IMR-90 (cell line): ENCODE measurements around the gene CGA. TPM values are rescaled to one million over a fixed set of nuclear protein-coding genes. Genes with fewer than 3 reads are reported as not detected.

ENCODE experiments used
- ATAC-seq: fragments of 200-7000 bp; cut with Tn5 transposase; 2 replicates; pipeline ENCODE4 v1.9.1; 2020; ENCODE audit warnings: low read depth, mild to moderate bottlenecking, moderate library complexity
- BruUV-seq: library from RNA; stranded (reverse); fragments of 400-500 nt; replicated peaks from 2 replicates; lab custom pipeline; 2021; lab: Mats Ljungman, UMichigan
- CTCF ChIA-PET: fragments of 300-600 bp; formaldehyde crosslinking; extraction: SDS; loops from one replicate; lab custom pipeline; 2021; ENCODE audit warnings: antibody characterized with exemption; lab: Yijun Ruan, JAX
- POLR2A ChIA-PET: fragments of 300-600 bp; sonication (Branson Sonifier 250); formaldehyde crosslinking; loops from one replicate; lab custom pipeline; 2022; ENCODE audit warnings: antibody characterized with exemption; ENCODE audit not compliant: unreplicated experiment; lab: Charles Lee
- DNase-seq: peaks from one replicate; pipeline ENCODE4 v3.0.0; 2013
- H2AFZ ChIP-seq: replicated peaks from 2 replicates; pipeline ENCODE3; 2013; ENCODE audit warnings: low read length, mild to moderate bottlenecking; ENCODE audit not compliant: poor library complexity
- H2AK5ac ChIP-seq: 2 replicates; pipeline ENCODE4 v1.6.1; 2013; ENCODE audit warnings: low read depth, low read length, inconsistent platforms
- H2AK9ac ChIP-seq: replicated peaks from 2 replicates; pipeline ENCODE3; 2013; ENCODE audit warnings: mild to moderate bottlenecking, low read depth, low read length, moderate library complexity; ENCODE audit not compliant: poor library complexity
- H2BK120ac ChIP-seq: 2 replicates; pipeline ENCODE4 v1.6.1; 2013; ENCODE audit warnings: low read depth, low read length, inconsistent platforms
- H2BK15ac ChIP-seq: 3 replicates; pipeline ENCODE4 v1.6.1; 2013; ENCODE audit warnings: low read depth, low read length, inconsistent platforms
- H2BK20ac ChIP-seq: 2 replicates; pipeline ENCODE4 v1.6.1; 2013; ENCODE audit warnings: low read depth, mild to moderate bottlenecking, inconsistent platforms, low read length, moderate library complexity
- H2BK5ac ChIP-seq: 2 replicates; pipeline ENCODE4 v1.6.1; 2013; ENCODE audit warnings: mild to moderate bottlenecking, low read depth, low read length, inconsistent platforms; ENCODE audit not compliant: poor library complexity, severe bottlenecking
- H3K14ac ChIP-seq: replicated peaks from 2 replicates; pipeline ENCODE4 v1.6.1; 2013; ENCODE audit warnings: low read depth, low read length, inconsistent platforms
- H3K18ac ChIP-seq: 2 replicates; pipeline ENCODE4 v1.6.1; 2013; ENCODE audit warnings: low read depth, low read length, control low read depth
- H3K23ac ChIP-seq: 2 replicates; pipeline ENCODE4 v1.6.1; 2013; ENCODE audit warnings: low read depth, low read length, inconsistent platforms
- H3K27ac ChIP-seq: 2 replicates; pipeline ENCODE4 v1.5.1; 2013; ENCODE audit warnings: mild to moderate bottlenecking, control low read depth, low read length; ENCODE audit not compliant: insufficient read depth
- H3K27me3 ChIP-seq: 2 replicates; pipeline ENCODE4 v1.6.1; 2013; ENCODE audit warnings: low read length; ENCODE audit not compliant: control insufficient read depth, insufficient read depth
- H3K36me3 ChIP-seq: 2 replicates; pipeline ENCODE4 v1.6.1; 2013; ENCODE audit warnings: low read length, mixed read lengths; ENCODE audit not compliant: control insufficient read depth, insufficient read depth
- H3K4ac ChIP-seq: 2 replicates; pipeline ENCODE4 v1.6.1; 2013; ENCODE audit warnings: low read depth, low read length, inconsistent platforms
- H3K4me1 ChIP-seq: 2 replicates; pipeline ENCODE4 v1.6.1; 2013; ENCODE audit warnings: low read length, mixed read lengths; ENCODE audit not compliant: control insufficient read depth, insufficient read depth
- H3K4me2 ChIP-seq: 2 replicates; pipeline ENCODE4 v1.6.1; 2013; ENCODE audit warnings: low read depth, mild to moderate bottlenecking, control low read depth, low read length, moderate library complexity
- H3K4me3 ChIP-seq: 2 replicates; pipeline ENCODE4 v1.5.1; 2013; ENCODE audit warnings: low read depth, mild to moderate bottlenecking, control low read depth, low read length, moderate library complexity; ENCODE audit not compliant: insufficient read depth
- H3K56ac ChIP-seq: 2 replicates; pipeline ENCODE4 v1.6.1; 2013; ENCODE audit warnings: low read length, inconsistent platforms; ENCODE audit not compliant: insufficient read depth; ENCODE audit errors: extremely low read depth
- H3K79me1 ChIP-seq, 2 experiments: 2 replicates each; pipeline ENCODE4 v1.6.1; 2013; ENCODE audit warnings: low read length in 2 of 2, inconsistent platforms in 1 of 2, low read depth in 1 of 2
- H3K9ac ChIP-seq: 2 replicates; pipeline ENCODE4 v1.6.1; 2013; ENCODE audit warnings: low read depth, low read length, control low read depth
- H3K9me1 ChIP-seq: 2 replicates; pipeline ENCODE4 v1.6.1; 2013; ENCODE audit warnings: low read length, inconsistent platforms; ENCODE audit not compliant: insufficient read depth
- H3K9me3 ChIP-seq: 2 replicates; pipeline ENCODE4 v1.6.1; 2013; ENCODE audit warnings: low read length; ENCODE audit not compliant: control insufficient read depth, insufficient read depth
- H4K20me1 ChIP-seq: 2 replicates; pipeline ENCODE4 v1.6.1; 2013; ENCODE audit warnings: low read length, inconsistent platforms; ENCODE audit not compliant: insufficient read depth
- H4K5ac ChIP-seq: 2 replicates; pipeline ENCODE4 v1.6.1; 2013; ENCODE audit warnings: mild to moderate bottlenecking, low read depth, low read length, control low read depth
- H4K8ac ChIP-seq, 2 experiments: 2 replicates each; pipeline ENCODE4 v1.6.1; 2013; ENCODE audit warnings: low read depth in 2 of 2, low read length in 2 of 2, control low read depth in 1 of 2, inconsistent platforms in 1 of 2
- H4K91ac ChIP-seq: 2 replicates; pipeline ENCODE4 v1.6.1; 2013; ENCODE audit warnings: low read depth, low read length, inconsistent platforms; ENCODE audit not compliant: insufficient read depth
- BHLHE40 ChIP-seq: fragments of 150-350 bp; IDR thresholded peaks from 2 replicates; pipeline ENCODE4 v1.6.1; 2016; ENCODE audit warnings: mild to moderate bottlenecking, low read depth, low read length
- CEBPB ChIP-seq: IDR thresholded peaks from 2 replicates; pipeline ENCODE4 v1.6.1; 2012; ENCODE audit warnings: low read depth, low read length, improper control_type of control experiment
- CHD1 ChIP-seq: IDR thresholded peaks from 2 replicates; pipeline ENCODE4 v1.6.1; 2012; ENCODE audit warnings: low read depth, low read length, improper control_type of control experiment
- CTCF ChIP-seq: conservative IDR thresholded peaks from 2 replicates; pipeline ENCODE4 v1.5.1; 2012; ENCODE audit warnings: mild to moderate bottlenecking, low read depth, low read length, improper control_type of control experiment
- ELK1 ChIP-seq: fragments of 150-350 bp; IDR thresholded peaks from 2 replicates; pipeline ENCODE4 v1.6.1; 2016; ENCODE audit warnings: low read depth, mild to moderate bottlenecking, low read length, moderate library complexity, borderline replicate concordance
- FOS ChIP-seq: fragments of 150-350 bp; IDR thresholded peaks from 2 replicates; pipeline ENCODE4 v1.6.1; 2016; ENCODE audit warnings: low read depth, low read length
- MAFK ChIP-seq: IDR thresholded peaks from 2 replicates; pipeline ENCODE4 v1.6.1; 2012; ENCODE audit warnings: low read depth, low read length, improper control_type of control experiment
- MAZ ChIP-seq: IDR thresholded peaks from 2 replicates; pipeline ENCODE4 v1.6.1; 2012; ENCODE audit warnings: low read depth, mild to moderate bottlenecking, low read length, improper control_type of control experiment, moderate library complexity, borderline replicate concordance
- MXI1 ChIP-seq: IDR thresholded peaks from 2 replicates; pipeline ENCODE4 v1.6.1; 2012; ENCODE audit warnings: low read depth, mild to moderate bottlenecking, low read length, moderate library complexity, borderline replicate concordance
- NFE2L2 ChIP-seq: fragments of 150-350 bp; IDR thresholded peaks from 2 replicates; pipeline ENCODE4 v1.6.1; 2016; ENCODE audit warnings: low read depth, mild to moderate bottlenecking, low read length
- POLR2A ChIP-seq: IDR thresholded peaks from 2 replicates; pipeline ENCODE4 v1.6.1; 2012; ENCODE audit warnings: mild to moderate bottlenecking, low read depth, low read length
- RAD21 ChIP-seq: IDR thresholded peaks from 2 replicates; pipeline ENCODE4 v1.6.1; 2012; ENCODE audit warnings: low read length, improper control_type of control experiment
- RCOR1 ChIP-seq: IDR thresholded peaks from 2 replicates; pipeline ENCODE4 v1.6.1; 2012; ENCODE audit warnings: mild to moderate bottlenecking, low read length, improper control_type of control experiment; ENCODE audit not compliant: insufficient replicate concordance
- RFX5 ChIP-seq: IDR thresholded peaks from 2 replicates; pipeline ENCODE4 v1.8.0; 2012; ENCODE audit warnings: low read depth, mild to moderate bottlenecking, low read length, moderate library complexity
- SMC3 ChIP-seq: fragments of 150-350 bp; IDR thresholded peaks from 2 replicates; pipeline ENCODE4 v1.6.1; 2016; ENCODE audit warnings: low read depth, mild to moderate bottlenecking, antibody characterized with exemption, low read length, moderate library complexity
- USF2 ChIP-seq: fragments of 150-350 bp; IDR thresholded peaks from 2 replicates; pipeline ENCODE4 v1.6.1; 2017; ENCODE audit warnings: mild to moderate bottlenecking, antibody characterized with exemption, low read length, low read depth
- WGBS, 2 experiments: methylation state at CpG; one replicate each; pipeline versions ENCODE4 v1.1.5 to v1.1.7; 2013; ENCODE audit warnings: missing lambda C conversion rate in 2 of 2; ENCODE audit not compliant: insufficient read length in 1 of 2; ENCODE audit errors: extremely low coverage in 2 of 2; 5-methylcytosine and 5-hydroxymethylcytosine counted together
- dilution Hi-C: fragments of 300-500 bp; cut with HindIII; formaldehyde crosslinking; loops from one replicate; pipeline ENCODE4 v1.14.3; 2018; ENCODE audit warnings: low sequenced_read_pairs; ENCODE audit not compliant: unreplicated experiment
- in situ Hi-C: fragments of 300-500 bp; cut with MboI; formaldehyde crosslinking; loops from 3 replicates; pipeline ENCODE4 v1.14.3; 2019; ENCODE audit warnings: low sequenced_read_pairs, inconsistent platforms, mixed read lengths
- intact Hi-C: fragments of 100-400 bp; cut with micrococcal nuclease; formaldehyde crosslinking; loops from 2 replicates; pipeline ENCODE4 v1.10.0; 2022
- polyA plus RNA-seq, 3 experiments: library from polyadenylated mRNA; depleted of rRNA; stranded (reverse); fragments of >200 nt; gene quantifications; 2 replicates each; pipeline ENCODE4 v1.2.3, GENCODE V29; 2012; ENCODE audit warnings: low replicate concordance in 1 of 3
- total RNA-seq: library from RNA; depleted of rRNA; stranded (reverse); fragments of >200 nt; gene quantifications from 2 replicates; pipeline ENCODE4 v1.2.3, GENCODE V29; 2012

The CGA gene
- total and polyA plus RNA-seq, 2 of the 4 experiments (the other 2 are of a cell fraction): 0.15 TPM; not detected in 1

GRCh38 chr6:87074101-87074621, 20.7 kb downstream of the CGA start:
- Histone ChIP-seq H3K4me3 (no peak overlapping the region), H4K8ac (no peak overlapping the region), H3K9ac (no peak overlapping the region), H3K27me3 (peaks cover 6% of the 10 kb centered on the region), H3K56ac (no peak overlapping the region), H3K14ac (no peak overlapping the region), H3K9me1 (no peaks in the 10 kb centered on the region), H3K9me3 (no peaks in the 10 kb centered on the region), H4K91ac (no peak overlapping the region), H2AK9ac (no peak overlapping the region), H3K36me3 (no peaks in the 10 kb centered on the region), H3K18ac (no peak overlapping the region), H2BK20ac (no peak overlapping the region), H3K4ac (no peak overlapping the region), H2BK5ac (no peak overlapping the region), H3K4me1 (no peaks in the 10 kb centered on the region), H4K20me1 (no peaks in the 10 kb centered on the region), H2AFZ (no peak overlapping the region), H2BK120ac (no peak overlapping the region), H4K5ac (no peak overlapping the region), H2AK5ac (no peak overlapping the region), H3K23ac (no peak overlapping the region), H3K4me2 (no peak overlapping the region), H2BK15ac (no peak overlapping the region), H3K79me1 (no peaks in the 10 kb centered on the region), H3K27ac (no peak overlapping the region)
- no peak for ATAC-seq
- POLR2A ChIA-PET: no interaction called here
- no peak for DNase-seq
- CTCF ChIA-PET: no interaction called here
- dilution Hi-C loops (no loop called here), intact Hi-C loops (no loop called here), in situ Hi-C loops (no loop called here)
- BruUV-seq: no TSS peak
- 100% methylated on average over 1 of the region's 4 CpGs; no CpG with 5 or more reads in 1 of the 2 experiments for WGBS, 2 experiments
- TF ChIP-seq MAZ (no peak), NFE2L2 (no peak), RAD21 (no peak), MAFK (no peak), RFX5 (no peak), RCOR1 (no peak), CTCF (no peak), BHLHE40 (no peak), USF2 (no peak), MXI1 (no peak), CEBPB (no peak), CHD1 (no peak), SMC3 (no peak), ELK1 (no peak), FOS (no peak), POLR2A (no peak)
